ENCODE results near the gene TCP11L2.

Gene TCP11L2

DNA sequence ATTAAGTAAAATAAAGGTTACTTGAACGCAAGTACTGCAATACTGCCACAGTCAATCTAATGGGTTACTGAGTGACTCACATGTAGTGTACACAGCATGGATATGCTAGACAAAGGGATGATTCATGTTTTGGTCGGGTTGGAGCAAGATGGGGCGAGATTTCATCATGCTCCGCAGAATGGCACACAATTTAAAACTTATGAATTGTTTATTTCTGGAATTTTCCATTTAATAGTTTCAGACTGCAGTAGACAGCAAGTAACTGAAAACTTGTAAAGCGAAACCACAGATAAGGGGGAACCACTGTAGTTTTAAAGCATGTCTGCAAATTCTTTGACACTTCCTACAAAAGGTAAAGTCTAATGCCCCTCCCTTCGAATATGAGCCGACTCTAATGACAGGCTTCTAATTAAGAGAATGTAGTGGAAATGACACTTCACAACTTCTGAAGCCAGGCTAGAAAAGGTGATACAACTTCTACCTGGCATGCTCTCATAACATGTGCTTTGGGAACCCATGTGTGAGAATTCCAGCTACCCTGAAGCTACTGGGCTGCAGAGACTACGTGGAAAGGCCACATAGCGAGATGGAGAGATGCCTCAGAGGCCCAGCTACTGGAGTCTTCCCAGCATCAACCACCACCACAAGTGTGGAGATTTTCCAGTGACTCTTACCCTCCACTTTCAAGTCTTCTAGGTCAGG is 13.9 kb upstream of the TCP11L2 start (continued):
- TF ChIP-seq, protein P1, sequence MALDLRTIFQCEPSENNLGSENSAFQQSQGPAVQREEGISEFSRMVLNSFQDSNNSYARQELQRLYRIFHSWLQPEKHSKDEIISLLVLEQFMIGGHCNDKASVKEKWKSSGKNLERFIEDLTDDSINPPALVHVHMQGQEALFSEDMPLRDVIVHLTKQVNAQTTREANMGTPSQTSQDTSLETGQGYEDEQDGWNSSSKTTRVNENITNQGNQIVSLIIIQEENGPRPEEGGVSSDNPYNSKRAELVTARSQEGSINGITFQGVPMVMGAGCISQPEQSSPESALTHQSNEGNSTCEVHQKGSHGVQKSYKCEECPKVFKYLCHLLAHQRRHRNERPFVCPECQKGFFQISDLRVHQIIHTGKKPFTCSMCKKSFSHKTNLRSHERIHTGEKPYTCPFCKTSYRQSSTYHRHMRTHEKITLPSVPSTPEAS (tag by site-specific recombination; IDR thresholded peaks at IDR 0.05): peak; percentile 70
- TF ChIP-seq SP7 (tag by site-specific recombination; IDR thresholded peaks at IDR 0.05) (peak; percentile 68; the same call in 1 of the 2 replicates), HOXD13 (CRISPR knock-in tag; IDR thresholded peaks at IDR 0.05; ENCODE audit: borderline replicate concordance) (peak; percentile 85; the same call in 1 of the 2 replicates), ZNF558 (tag by site-specific recombination; IDR thresholded peaks at IDR 0.05) (peak; percentile 28; the same call in 1 of the 2 replicates), ZNF24 (tag by site-specific recombination; IDR thresholded peaks at IDR 0.05) (peak; percentile 70; the same call in 1 of the 2 replicates), ZNF600 (tag by site-specific recombination; IDR thresholded peaks at IDR 0.05) (peak; percentile 42; the same call in 1 of the 2 replicates), ZEB2 (tag by site-specific recombination; IDR thresholded peaks at IDR 0.05) (peak; percentile 55; the same call in 1 of the 2 replicates), ZNF747 (tag by site-specific recombination; IDR thresholded peaks at IDR 0.05) (no peak)
- TF ChIP-seq, protein P2, sequence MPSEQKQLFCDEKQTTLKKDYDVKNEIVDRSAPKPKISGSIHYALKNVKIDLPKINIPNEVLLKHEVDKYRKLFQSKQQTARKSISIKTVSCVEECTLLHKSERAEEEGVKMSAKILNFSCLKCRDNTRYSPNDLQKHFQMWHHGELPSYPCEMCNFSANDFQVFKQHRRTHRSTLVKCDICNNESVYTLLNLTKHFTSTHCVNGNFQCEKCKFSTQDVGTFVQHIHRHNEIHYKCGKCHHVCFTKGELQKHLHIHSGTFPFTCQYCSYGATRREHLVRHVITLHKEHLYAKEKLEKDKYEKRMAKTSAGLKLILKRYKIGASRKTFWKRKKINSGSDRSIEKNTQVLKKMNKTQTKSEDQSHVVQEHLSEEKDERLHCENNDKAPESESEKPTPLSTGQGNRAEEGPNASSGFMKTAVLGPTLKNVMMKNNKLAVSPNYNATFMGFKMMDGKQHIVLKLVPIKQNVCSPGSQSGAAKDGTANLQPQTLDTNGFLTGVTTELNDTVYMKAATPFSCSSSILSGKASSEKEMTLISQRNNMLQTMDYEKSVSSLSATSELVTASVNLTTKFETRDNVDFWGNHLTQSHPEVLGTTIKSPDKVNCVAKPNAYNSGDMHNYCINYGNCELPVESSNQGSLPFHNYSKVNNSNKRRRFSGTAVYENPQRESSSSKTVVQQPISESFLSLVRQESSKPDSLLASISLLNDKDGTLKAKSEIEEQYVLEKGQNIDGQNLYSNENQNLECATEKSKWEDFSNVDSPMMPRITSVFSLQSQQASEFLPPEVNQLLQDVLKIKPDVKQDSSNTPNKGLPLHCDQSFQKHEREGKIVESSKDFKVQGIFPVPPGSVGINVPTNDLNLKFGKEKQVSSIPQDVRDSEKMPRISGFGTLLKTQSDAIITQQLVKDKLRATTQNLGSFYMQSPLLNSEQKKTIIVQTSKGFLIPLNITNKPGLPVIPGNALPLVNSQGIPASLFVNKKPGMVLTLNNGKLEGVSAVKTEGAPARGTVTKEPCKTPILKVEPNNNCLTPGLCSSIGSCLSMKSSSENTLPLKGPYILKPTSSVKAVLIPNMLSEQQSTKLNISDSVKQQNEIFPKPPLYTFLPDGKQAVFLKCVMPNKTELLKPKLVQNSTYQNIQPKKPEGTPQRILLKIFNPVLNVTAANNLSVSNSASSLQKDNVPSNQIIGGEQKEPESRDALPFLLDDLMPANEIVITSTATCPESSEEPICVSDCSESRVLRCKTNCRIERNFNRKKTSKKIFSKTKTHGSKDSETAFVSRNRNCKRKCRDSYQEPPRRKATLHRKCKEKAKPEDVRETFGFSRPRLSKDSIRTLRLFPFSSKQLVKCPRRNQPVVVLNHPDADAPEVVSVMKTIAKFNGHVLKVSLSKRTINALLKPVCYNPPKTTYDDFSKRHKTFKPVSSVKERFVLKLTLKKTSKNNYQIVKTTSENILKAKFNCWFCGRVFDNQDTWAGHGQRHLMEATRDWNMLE (tag by site-specific recombination; conservative IDR thresholded peaks at IDR 0.05; ENCODE audit: low read depth): peak; percentile 75
- TF ChIP-seq, protein P3, sequence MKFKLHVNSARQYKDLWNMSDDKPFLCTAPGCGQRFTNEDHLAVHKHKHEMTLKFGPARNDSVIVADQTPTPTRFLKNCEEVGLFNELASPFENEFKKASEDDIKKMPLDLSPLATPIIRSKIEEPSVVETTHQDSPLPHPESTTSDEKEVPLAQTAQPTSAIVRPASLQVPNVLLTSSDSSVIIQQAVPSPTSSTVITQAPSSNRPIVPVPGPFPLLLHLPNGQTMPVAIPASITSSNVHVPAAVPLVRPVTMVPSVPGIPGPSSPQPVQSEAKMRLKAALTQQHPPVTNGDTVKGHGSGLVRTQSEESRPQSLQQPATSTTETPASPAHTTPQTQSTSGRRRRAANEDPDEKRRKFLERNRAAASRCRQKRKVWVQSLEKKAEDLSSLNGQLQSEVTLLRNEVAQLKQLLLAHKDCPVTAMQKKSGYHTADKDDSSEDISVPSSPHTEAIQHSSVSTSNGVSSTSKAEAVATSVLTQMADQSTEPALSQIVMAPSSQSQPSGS (tag by site-specific recombination; IDR thresholded peaks at IDR 0.05; ENCODE audit: low read depth): peak; percentile 73
- TF ChIP-seq, protein P4, sequence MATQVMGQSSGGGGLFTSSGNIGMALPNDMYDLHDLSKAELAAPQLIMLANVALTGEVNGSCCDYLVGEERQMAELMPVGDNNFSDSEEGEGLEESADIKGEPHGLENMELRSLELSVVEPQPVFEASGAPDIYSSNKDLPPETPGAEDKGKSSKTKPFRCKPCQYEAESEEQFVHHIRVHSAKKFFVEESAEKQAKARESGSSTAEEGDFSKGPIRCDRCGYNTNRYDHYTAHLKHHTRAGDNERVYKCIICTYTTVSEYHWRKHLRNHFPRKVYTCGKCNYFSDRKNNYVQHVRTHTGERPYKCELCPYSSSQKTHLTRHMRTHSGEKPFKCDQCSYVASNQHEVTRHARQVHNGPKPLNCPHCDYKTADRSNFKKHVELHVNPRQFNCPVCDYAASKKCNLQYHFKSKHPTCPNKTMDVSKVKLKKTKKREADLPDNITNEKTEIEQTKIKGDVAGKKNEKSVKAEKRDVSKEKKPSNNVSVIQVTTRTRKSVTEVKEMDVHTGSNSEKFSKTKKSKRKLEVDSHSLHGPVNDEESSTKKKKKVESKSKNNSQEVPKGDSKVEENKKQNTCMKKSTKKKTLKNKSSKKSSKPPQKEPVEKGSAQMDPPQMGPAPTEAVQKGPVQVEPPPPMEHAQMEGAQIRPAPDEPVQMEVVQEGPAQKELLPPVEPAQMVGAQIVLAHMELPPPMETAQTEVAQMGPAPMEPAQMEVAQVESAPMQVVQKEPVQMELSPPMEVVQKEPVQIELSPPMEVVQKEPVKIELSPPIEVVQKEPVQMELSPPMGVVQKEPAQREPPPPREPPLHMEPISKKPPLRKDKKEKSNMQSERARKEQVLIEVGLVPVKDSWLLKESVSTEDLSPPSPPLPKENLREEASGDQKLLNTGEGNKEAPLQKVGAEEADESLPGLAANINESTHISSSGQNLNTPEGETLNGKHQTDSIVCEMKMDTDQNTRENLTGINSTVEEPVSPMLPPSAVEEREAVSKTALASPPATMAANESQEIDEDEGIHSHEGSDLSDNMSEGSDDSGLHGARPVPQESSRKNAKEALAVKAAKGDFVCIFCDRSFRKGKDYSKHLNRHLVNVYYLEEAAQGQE (tag by site-specific recombination; IDR thresholded peaks at IDR 0.05): peak; percentile 9; the same call in 1 of the 2 replicates
- TF ChIP-seq, protein P5, sequence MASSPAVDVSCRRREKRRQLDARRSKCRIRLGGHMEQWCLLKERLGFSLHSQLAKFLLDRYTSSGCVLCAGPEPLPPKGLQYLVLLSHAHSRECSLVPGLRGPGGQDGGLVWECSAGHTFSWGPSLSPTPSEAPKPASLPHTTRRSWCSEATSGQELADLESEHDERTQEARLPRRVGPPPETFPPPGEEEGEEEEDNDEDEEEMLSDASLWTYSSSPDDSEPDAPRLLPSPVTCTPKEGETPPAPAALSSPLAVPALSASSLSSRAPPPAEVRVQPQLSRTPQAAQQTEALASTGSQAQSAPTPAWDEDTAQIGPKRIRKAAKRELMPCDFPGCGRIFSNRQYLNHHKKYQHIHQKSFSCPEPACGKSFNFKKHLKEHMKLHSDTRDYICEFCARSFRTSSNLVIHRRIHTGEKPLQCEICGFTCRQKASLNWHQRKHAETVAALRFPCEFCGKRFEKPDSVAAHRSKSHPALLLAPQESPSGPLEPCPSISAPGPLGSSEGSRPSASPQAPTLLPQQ (tag by site-specific recombination; IDR thresholded peaks at IDR 0.05): peak; percentile 37; the same call in 1 of the 2 replicates
